ENCODE data around the gene RANGAP1. TPM values are rescaled to one million over a fixed set of nuclear protein-coding genes. Genes with fewer than 3 reads are reported as not detected.

The RANGAP1 gene
- total RNA-seq, 1 donor from 2014 or later: 33.0 TPM

GRCh38 chr22:41204992-41205900 is 80.7 kb downstream of the RANGAP1 start, which contains the start of gene L3MBTL2:
Gene L3MBTL2 (plus strand): TSS chr22:41205312. CDS start chr22:41205363, 51 bp downstream.
- FAIRE-seq: peak; percentile 90
- peak; percentile 88 to 99 for DNase-seq (ENCODE audit: low spot score in 2 of 2)

GRCh38 chr22:41204066-41204465 is 81.9 kb downstream of the RANGAP1 start:
- DNase-seq (ENCODE audit: low spot score in 2 of 2) (no peak), FAIRE-seq (no peak)

DNA sequence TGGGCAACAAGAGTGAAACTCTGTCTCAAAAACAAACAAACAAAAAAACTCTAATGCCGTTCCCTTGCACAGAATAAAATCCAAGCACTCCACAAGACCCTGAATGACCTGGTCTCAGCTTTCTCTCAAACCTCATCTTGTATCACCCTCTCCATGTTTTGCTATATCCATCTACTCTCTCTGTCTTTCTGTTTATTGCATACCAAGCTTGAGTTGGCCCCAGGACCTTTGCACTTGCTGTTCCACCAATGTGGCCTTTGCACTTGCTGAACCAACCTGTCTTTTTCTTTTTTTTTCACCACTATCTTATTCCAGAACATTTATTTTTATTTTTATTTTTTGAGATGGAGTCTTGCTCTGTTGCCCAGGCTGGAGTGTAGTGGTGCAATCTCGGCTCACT is 82.9 kb downstream of the RANGAP1 start:
- no peak for FAIRE-seq

GRCh38 chr22:41201141-41201540 is 84.8 kb downstream of the RANGAP1 start:
- FAIRE-seq (no peak), DNase-seq (ENCODE audit: low spot score in 2 of 2) (no peak)

More for the DNA sequence above, 82.9 kb downstream of the RANGAP1 start:
- DNase-seq (ENCODE audit: low spot score in 2 of 2): no peak

- FAIRE-seq: no peak
These were observed 87.9 kb downstream of the RANGAP1 start for GRCh38 chr22:41198027-41198580.

GRCh38 chr22:41197038-41197972 is 88.7 kb downstream of the RANGAP1 start:
- FAIRE-seq (no peak), DNase-seq (ENCODE audit: low spot score in 2 of 2) (peak; percentile 97 to 98)

More at GRCh38 chr22:41198027-41198580, 87.9 kb downstream of the RANGAP1 start:
- DNase-seq (ENCODE audit: low spot score in 2 of 2): no peak

Small RNAs within 50 kb of the gene (small RNA-seq; reads per million reads assigned to genes)
- gene MIR6889: not detected

Other genes with a start within 250 kb of the RANGAP1 start
- 52.6 TPM for gene EP300, start 193.6 kb downstream of the RANGAP1 start, total RNA-seq
- 22.8 TPM for gene L3MBTL2, start 80.9 kb downstream of the RANGAP1 start, total RNA-seq
- gene CHADL, start 45.3 kb downstream of the RANGAP1 start, total RNA-seq: 1.6 TPM
- 48.5 TPM for gene ZC3H7B, start 15.3 kb upstream of the RANGAP1 start, total RNA-seq
- gene TEF, start 95.8 kb upstream of the RANGAP1 start, total RNA-seq: 7.3 TPM
- gene TOB2, start 160.6 kb upstream of the RANGAP1 start, total RNA-seq: 10.2 TPM
- gene PHF5A, start 182.5 kb upstream of the RANGAP1 start, total RNA-seq: 53.0 TPM
- 72.2 TPM for gene ACO2, start 182.9 kb upstream of the RANGAP1 start, total RNA-seq

Data from frontal cortex (tissue), 4 donors.